ENCODE measurements around the gene PRKCE. TPM values are rescaled to one million over a fixed set of nuclear protein-coding genes. Genes with fewer than 3 reads are reported as not detected.

Gene PRKCE
- total and polyA plus RNA-seq, 4 experiments from 2014 or later, result 1.8 to 21.7 (median 11.0) TPM

DNA sequence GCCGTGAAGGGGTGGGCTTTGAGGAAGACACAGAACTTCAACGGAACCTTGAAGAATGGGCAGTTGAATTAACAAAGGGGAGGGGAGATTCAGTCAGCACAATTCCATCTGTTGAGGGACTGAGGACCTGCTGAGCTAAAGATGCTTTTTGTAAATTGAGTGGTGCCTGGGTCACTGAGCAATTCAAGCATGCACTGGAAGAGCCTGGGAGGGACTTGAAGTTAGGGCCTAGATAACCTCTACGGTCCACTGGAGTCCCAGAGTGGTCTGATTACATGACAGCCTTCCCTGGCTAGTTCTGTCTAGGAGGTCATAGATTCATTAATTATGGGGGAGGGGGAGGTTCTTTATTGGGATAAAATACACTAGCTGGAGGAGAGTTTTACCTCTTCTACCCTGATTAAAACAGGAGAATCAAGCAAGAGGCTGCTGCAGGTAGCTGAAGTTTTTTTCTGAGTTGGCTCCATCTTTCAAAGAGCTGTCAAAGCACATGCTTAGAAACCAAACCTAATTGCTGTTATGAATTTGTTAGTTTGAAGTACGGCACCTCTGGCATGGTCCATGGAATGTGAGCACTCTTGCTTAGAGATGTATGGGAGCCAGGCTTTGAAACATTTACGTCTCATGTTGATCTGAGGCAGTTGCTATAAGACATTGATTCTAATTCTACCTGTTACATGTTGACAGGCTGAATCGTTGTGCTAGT lies 290.2 kb downstream of the PRKCE start:
- H3K4me1 ChIP-seq (ENCODE audit: insufficient read depth, low read length), result no peaks in the 10 kb centered on the region
- DNase-seq, result no peak
- ChIA-PET CTCF (ENCODE audit: partially characterized antibody) (no interaction called here), POLR2A (ENCODE audit: partially characterized antibody) (no interaction called here)
- peaks cover 0 to 7% of the 10 kb centered on the region in 2 donors for H3K36me3 Mint-ChIP-seq
- no peaks in the 10 kb centered on the region for H3K36me3 ChIP-seq (ENCODE audit: insufficient read depth, low read length)
- intact Hi-C loops (cut with micrococcal nuclease), result no loop called here
- no peaks in the 10 kb centered on the region for H3K27me3 ChIP-seq (ENCODE audit: insufficient read depth, low read length)
- H3K27ac ChIP-seq (ENCODE audit: low read depth, low read length), result no peak overlapping the region
- no peak overlapping the region for H3K27ac Mint-ChIP-seq
- no peaks in the 10 kb centered on the region for H3K9me3 Mint-ChIP-seq
- H3K9me3 ChIP-seq (ENCODE audit: control insufficient read depth in 1 of 2, low read length in 2 of 2), result no peaks in the 10 kb centered on the region
- peaks cover 0 to 5% (median 0%) of the 10 kb centered on the region in 4 donors for H3K4me1 Mint-ChIP-seq
- no peaks in the 10 kb centered on the region for H3K27me3 Mint-ChIP-seq
- no peak overlapping the region for H3K4me3 ChIP-seq (ENCODE audit: low read length in 2 of 2)
- H3K4me3 Mint-ChIP-seq, result no peak overlapping the region

DNA sequence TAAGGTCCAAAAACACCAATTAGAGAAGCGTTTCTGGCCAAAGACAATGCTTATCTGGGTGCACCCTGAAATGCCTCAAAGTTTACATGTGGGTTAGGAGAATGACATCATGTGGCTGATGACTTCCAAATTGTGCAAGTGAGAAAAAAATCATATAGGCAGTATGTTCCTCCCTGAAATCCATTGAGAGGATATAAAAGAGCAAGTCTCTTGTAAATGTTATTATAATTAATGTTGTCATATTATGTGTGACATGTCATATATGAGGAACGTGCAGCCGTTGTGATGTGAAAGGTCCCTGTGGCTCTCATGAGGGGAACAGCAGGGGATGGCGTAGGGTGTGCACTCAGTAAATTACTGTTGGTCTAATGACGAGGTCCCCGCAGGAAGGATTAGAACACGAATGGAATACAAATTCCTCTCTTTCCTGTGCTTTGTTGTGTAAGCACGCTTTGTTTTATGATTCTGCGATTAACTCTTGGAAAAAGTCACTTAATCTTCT lies 290.8 kb downstream of the PRKCE start:
- H3K4me1 Mint-ChIP-seq, result peaks cover 0 to 5% (median 0%) of the 10 kb centered on the region in 4 donors
- no peak overlapping the region for H3K4me3 Mint-ChIP-seq
- peaks cover 0 to 7% of the 10 kb centered on the region in 2 donors for H3K36me3 Mint-ChIP-seq
- Histone ChIP-seq H3K9me3 (ENCODE audit: control insufficient read depth in 1 of 2, low read length in 2 of 2) (no peaks in the 10 kb centered on the region), H3K4me3 (ENCODE audit: low read length in 2 of 2) (no peak overlapping the region), H3K27me3 (ENCODE audit: insufficient read depth, low read length) (no peaks in the 10 kb centered on the region), H3K27ac (ENCODE audit: low read depth, low read length) (no peak overlapping the region), H3K4me1 (ENCODE audit: insufficient read depth, low read length) (no peaks in the 10 kb centered on the region), H3K36me3 (ENCODE audit: insufficient read depth, low read length) (no peaks in the 10 kb centered on the region)
- H3K27ac Mint-ChIP-seq, result no peak overlapping the region
- no peak for DNase-seq
- no peaks in the 10 kb centered on the region for H3K9me3 Mint-ChIP-seq
- ChIA-PET POLR2A (ENCODE audit: partially characterized antibody) (no interaction called here), CTCF (ENCODE audit: partially characterized antibody) (no interaction called here)
- intact Hi-C loops (cut with micrococcal nuclease), result no loop called here
- peaks cover 0 to 2% of the 10 kb centered on the region in 2 donors for H3K27me3 Mint-ChIP-seq

DNA sequence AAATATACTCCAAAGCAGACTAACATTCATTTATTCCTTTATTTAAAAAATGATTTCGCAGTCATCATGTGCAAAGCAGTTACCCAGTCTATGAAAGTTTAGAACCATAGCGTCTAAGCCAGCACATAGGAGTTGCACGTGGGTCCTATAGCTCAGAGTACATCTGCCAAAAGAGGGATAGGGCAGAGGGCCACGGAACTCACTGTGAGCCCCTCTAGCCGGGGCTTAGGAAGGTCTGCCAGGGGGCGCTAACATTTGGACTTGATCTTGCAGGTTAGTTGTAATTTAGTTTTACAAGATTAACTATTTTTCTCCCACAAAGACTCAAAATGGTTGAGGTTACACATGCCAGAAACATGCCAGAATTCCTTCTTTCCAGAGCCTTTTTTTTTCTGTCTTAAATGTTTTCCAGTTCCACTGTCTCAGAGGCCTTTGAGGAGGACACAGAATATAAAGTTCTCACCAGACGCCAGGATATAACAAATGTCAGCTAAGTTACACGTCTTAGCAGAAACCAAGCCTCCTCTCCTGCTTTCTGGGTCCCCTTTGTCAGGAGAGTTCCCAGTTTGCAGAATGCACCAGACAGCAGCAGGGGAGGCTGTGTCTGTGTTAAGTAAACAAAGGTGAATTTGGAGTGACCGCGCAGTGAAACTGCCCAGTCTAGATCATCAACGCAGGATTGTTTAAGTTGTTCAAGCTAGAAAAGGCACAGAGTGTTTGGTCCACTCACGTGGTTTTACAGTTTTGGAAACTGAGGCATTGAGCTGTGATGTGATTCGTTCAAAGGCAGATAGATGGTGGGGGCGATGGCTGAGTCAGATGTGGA lies 292.0 kb downstream of the PRKCE start:
- Histone ChIP-seq H3K36me3 (ENCODE audit: insufficient read depth, low read length) (no peaks in the 10 kb centered on the region), H3K4me3 (ENCODE audit: low read length in 2 of 2) (no peak overlapping the region), H3K9me3 (ENCODE audit: control insufficient read depth in 1 of 2, low read length in 2 of 2) (no peaks in the 10 kb centered on the region), H3K27ac (ENCODE audit: low read depth, low read length) (no peak overlapping the region), H3K27me3 (ENCODE audit: insufficient read depth, low read length) (no peaks in the 10 kb centered on the region), H3K4me1 (ENCODE audit: insufficient read depth, low read length) (no peaks in the 10 kb centered on the region)
- H3K36me3 Mint-ChIP-seq, result peaks cover 0 to 7% of the 10 kb centered on the region in 2 donors
- no peak overlapping the region for H3K4me3 Mint-ChIP-seq
- DNase-seq, result no peak
- H3K27ac Mint-ChIP-seq, result no peak overlapping the region
- POLR2A ChIA-PET (ENCODE audit: partially characterized antibody), result no interaction called here
- CTCF ChIA-PET (ENCODE audit: partially characterized antibody), result no interaction called here
- intact Hi-C loops (cut with micrococcal nuclease), result no loop called here
- H3K27me3 Mint-ChIP-seq, result peaks cover 0 to 2% of the 10 kb centered on the region in 2 donors
- H3K9me3 Mint-ChIP-seq, result no peaks in the 10 kb centered on the region
- peaks cover 0 to 5% (median 0%) of the 10 kb centered on the region in 4 donors for H3K4me1 Mint-ChIP-seq

DNA sequence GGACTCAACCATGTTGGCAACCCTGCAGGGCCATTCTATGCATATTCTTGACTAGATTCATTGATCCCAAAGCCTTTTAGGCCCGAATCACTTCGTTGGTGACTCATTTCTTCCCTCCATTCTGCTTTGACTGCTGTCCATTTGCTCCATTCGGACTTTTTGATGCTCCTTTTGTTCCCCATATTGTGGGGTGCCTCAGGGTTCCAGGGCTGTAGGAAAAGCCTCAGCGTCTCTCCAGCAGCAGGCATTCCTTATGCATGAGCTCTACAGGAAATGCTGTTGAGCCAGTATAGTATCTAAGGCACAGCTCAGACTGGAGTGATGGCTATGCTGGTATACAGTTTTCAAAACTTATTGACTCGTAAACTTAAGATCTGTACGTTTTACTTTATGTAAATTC lies 292.6 kb downstream of the PRKCE start:
- Histone ChIP-seq H3K27ac (ENCODE audit: low read depth, low read length) (no peak overlapping the region), H3K9me3 (ENCODE audit: control insufficient read depth in 1 of 2, low read length in 2 of 2) (no peaks in the 10 kb centered on the region), H3K27me3 (ENCODE audit: insufficient read depth, low read length) (no peaks in the 10 kb centered on the region), H3K36me3 (ENCODE audit: insufficient read depth, low read length) (no peaks in the 10 kb centered on the region), H3K4me3 (ENCODE audit: low read length in 2 of 2) (no peak overlapping the region), H3K4me1 (ENCODE audit: insufficient read depth, low read length) (no peaks in the 10 kb centered on the region)
- Mint-ChIP-seq H3K4me3 (no peak overlapping the region), H3K27me3 (peaks cover 0 to 2% of the 10 kb centered on the region in 2 donors), H3K4me1 (peaks cover 0 to 5% (median 0%) of the 10 kb centered on the region in 4 donors), H3K9me3 (no peaks in the 10 kb centered on the region), H3K36me3 (peaks cover 0 to 7% of the 10 kb centered on the region in 2 donors), H3K27ac (no peak overlapping the region)
- POLR2A ChIA-PET (ENCODE audit: partially characterized antibody), result no interaction called here
- no peak for DNase-seq
- intact Hi-C loops (cut with micrococcal nuclease), result no loop called here
- CTCF ChIA-PET (ENCODE audit: partially characterized antibody), result no interaction called here

DNA sequence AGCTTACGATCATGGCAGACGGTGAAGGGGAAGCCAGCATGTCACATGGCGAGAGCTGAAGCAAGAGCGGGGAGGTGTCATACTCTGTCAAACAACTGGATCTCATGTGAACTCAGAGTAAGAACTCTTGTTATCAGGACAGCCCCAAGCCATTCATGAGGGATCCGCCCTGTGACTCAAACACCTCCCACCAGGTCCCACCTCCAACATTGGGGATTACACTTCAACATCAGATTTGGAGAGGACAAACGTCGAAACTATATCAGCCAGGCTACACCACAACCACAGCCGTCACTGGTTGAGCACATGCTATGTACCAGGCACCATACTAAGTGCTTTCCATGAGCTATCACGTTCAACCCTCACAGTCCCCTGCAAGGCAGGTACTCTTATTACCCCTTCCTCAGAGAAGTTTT lies 293.8 kb downstream of the PRKCE start:
- peak overlapping the region in 1 of 7 donors; percentile 17 for H3K27ac Mint-ChIP-seq
- ChIA-PET CTCF (ENCODE audit: partially characterized antibody) (no interaction called here), POLR2A (ENCODE audit: partially characterized antibody) (no interaction called here)

DNA sequence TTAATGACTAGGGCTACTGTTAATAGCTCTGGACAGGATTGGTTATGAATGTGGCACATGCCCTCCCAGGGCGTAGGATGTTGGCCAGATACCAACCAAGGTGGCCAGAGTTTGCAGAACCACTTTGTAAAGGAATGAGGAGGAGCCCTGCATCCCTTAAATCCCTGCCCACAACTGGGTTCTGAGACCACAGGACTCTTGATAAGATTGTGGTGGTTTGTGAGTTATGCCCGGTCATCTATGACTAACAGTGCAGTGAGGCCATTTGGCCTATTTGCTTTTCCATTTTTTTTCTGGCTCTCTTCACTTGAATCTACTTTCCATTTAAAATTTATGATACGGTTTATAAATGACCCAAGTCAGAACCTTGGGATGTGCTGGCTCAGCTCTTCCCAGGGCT lies 294.5 kb downstream of the PRKCE start:
- no peak overlapping the region for H3K27ac Mint-ChIP-seq
- no peaks in the 10 kb centered on the region for H3K9me3 ChIP-seq (ENCODE audit: control insufficient read depth in 1 of 2, low read length in 2 of 2)
- peaks cover 0 to 2% of the 10 kb centered on the region in 2 donors for H3K27me3 Mint-ChIP-seq
- H3K36me3 Mint-ChIP-seq, result peaks cover 0 to 7% of the 10 kb centered on the region in 2 donors
- intact Hi-C loops (cut with micrococcal nuclease), result no loop called here
- no peaks in the 10 kb centered on the region for H3K27me3 ChIP-seq (ENCODE audit: insufficient read depth, low read length)
- no peaks in the 10 kb centered on the region for H3K4me1 ChIP-seq (ENCODE audit: insufficient read depth, low read length)
- ChIA-PET POLR2A (ENCODE audit: partially characterized antibody) (no interaction called here), CTCF (ENCODE audit: partially characterized antibody) (no interaction called here)
- H3K27ac ChIP-seq (ENCODE audit: low read depth, low read length), result no peak overlapping the region
- H3K4me1 Mint-ChIP-seq, result peaks cover 0 to 3% (median 0%) of the 10 kb centered on the region in 4 donors
- no peak overlapping the region for H3K4me3 Mint-ChIP-seq
- H3K4me3 ChIP-seq (ENCODE audit: low read length in 2 of 2), result no peak overlapping the region
- DNase-seq, result no peak
- H3K36me3 ChIP-seq (ENCODE audit: insufficient read depth, low read length), result no peaks in the 10 kb centered on the region
- no peaks in the 10 kb centered on the region for H3K9me3 Mint-ChIP-seq

More for the DNA sequence above, 293.8 kb downstream of the PRKCE start:
- Histone ChIP-seq H3K27me3 (ENCODE audit: insufficient read depth, low read length) (no peaks in the 10 kb centered on the region), H3K36me3 (ENCODE audit: insufficient read depth, low read length) (no peaks in the 10 kb centered on the region), H3K9me3 (ENCODE audit: control insufficient read depth in 1 of 2, low read length in 2 of 2) (no peaks in the 10 kb centered on the region), H3K4me3 (ENCODE audit: low read length in 2 of 2) (no peak overlapping the region), H3K27ac (ENCODE audit: low read depth, low read length) (no peak overlapping the region), H3K4me1 (ENCODE audit: insufficient read depth, low read length) (no peaks in the 10 kb centered on the region)
- Mint-ChIP-seq H3K4me1 (no peaks in the 10 kb centered on the region), H3K27me3 (peaks cover 0 to 2% of the 10 kb centered on the region in 2 donors), H3K9me3 (no peaks in the 10 kb centered on the region), H3K4me3 (no peak overlapping the region), H3K36me3 (peaks cover 0 to 7% of the 10 kb centered on the region in 2 donors)
- intact Hi-C loops (cut with micrococcal nuclease), result no loop called here
- DNase-seq, result no peak

DNA sequence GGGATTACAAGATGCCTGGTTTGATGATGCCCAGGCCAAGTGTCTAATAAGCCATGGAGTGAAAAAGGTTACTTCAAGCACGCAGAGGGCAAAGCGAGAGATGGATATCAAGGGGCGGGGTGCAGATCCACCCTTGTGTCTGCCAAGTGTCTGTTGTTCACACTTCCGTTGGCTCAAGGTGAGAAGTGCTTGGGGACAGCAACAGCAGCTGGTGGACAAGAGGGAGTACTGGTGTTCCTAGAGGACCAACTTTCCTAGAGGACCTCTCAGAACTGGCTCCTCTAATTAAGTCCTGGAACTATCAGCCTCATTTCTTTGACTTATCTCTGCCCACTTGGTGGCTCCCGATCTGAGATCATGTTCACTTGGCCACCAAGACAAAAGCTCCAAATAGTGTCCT lies 299.1 kb downstream of the PRKCE start:
- POLR2A ChIA-PET (ENCODE audit: partially characterized antibody), result no interaction called here
- no peaks in the 10 kb centered on the region for H3K36me3 ChIP-seq (ENCODE audit: insufficient read depth, low read length)
- no peak overlapping the region for H3K4me3 Mint-ChIP-seq
- no peak for DNase-seq
- H3K36me3 Mint-ChIP-seq, result no peaks in the 10 kb centered on the region
- H3K27ac Mint-ChIP-seq, result no peak overlapping the region
- no peak overlapping the region for H3K4me3 ChIP-seq (ENCODE audit: low read length in 2 of 2)
- no peaks in the 10 kb centered on the region for H3K9me3 ChIP-seq (ENCODE audit: control insufficient read depth in 1 of 2, low read length in 2 of 2)
- H3K9me3 Mint-ChIP-seq, result no peaks in the 10 kb centered on the region
- intact Hi-C loops (cut with micrococcal nuclease), result no loop called here
- no peaks in the 10 kb centered on the region for H3K27me3 ChIP-seq (ENCODE audit: insufficient read depth, low read length)
- peaks cover 0 to 2% of the 10 kb centered on the region in 2 donors for H3K27me3 Mint-ChIP-seq
- no peaks in the 10 kb centered on the region for H3K4me1 ChIP-seq (ENCODE audit: insufficient read depth, low read length)
- CTCF ChIA-PET (ENCODE audit: partially characterized antibody), result no interaction called here
- peaks cover 0 to 3% (median 0%) of the 10 kb centered on the region in 4 donors for H3K4me1 Mint-ChIP-seq
- no peak overlapping the region for H3K27ac ChIP-seq (ENCODE audit: low read depth, low read length)

Measured in CD4-positive, alpha-beta memory T cell (primary cell).